SH-SY5Y (cell line): ENCODE data around the gene DIP2C.

Source experiments
- GATA2 ChIP-seq: IDR thresholded peaks from 2 replicates; pipeline ENCODE4 v1.6.1; 2011; ENCODE audit warnings: mild to moderate bottlenecking, low read depth, low read length
- GATA3 ChIP-seq: IDR thresholded peaks from 2 replicates; pipeline ENCODE4 v1.6.1; 2011; ENCODE audit warnings: low read depth, mild to moderate bottlenecking, low read length, moderate library complexity

DNA sequence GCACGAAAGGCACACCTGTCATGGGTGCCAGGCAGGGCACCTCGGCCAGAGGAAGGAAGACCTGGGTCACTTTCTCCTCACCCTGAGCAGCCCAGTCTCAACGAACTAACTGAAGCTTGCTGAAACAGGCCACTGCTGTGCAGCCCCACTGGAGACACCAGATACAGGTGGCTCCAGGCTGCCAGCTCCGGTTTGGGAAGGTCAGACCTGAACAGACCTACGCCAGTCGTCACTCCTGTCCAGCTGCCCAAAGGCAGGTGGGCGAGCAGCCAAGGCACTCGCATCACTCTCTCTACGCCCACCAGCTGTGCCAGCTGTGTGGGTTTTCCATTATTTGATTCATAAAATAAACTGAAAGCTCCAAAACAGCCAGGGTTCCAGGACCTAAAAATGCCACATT is 298.2 kb downstream of the DIP2C start:
- TF ChIP-seq GATA2 (no peak), GATA3 (no peak)
